ENCODE measurements around the gene MB21D2. TPM values are rescaled to one million over a fixed set of nuclear protein-coding genes. Genes with fewer than 3 reads are reported as not detected.

Gene MB21D2
- total RNA-seq, 1 experiment from 2014 or later: 26.0 TPM

GRCh38 chr3:192870822-192871221, 46.8 kb downstream of the MB21D2 start:
- Histone ChIP-seq H3K27me3 (ENCODE audit: low read length) (no peaks in the 10 kb centered on the region), H3K36me3 (ENCODE audit: low read depth, low read length) (no peaks in the 10 kb centered on the region), H3K4me2 (ENCODE audit: low read length) (no peak overlapping the region), H3K9ac (ENCODE audit: low read length) (no peak overlapping the region), H3K4me3 (ENCODE audit: low read length) (no peak overlapping the region), H3K9me2 (replicated peaks; ENCODE audit: low read length) (no peaks in the 10 kb centered on the region), H4K20me1 (ENCODE audit: low read length) (no peaks in the 10 kb centered on the region; the same call in 1 of the 2 replicates), H3F3A (ENCODE audit: low read length, unreplicated experiment) (no peaks in the 10 kb centered on the region), H3K27ac (ENCODE audit: low read length) (no peak overlapping the region), H3K79me2 (ENCODE audit: low read length) (peaks cover 100% of the 10 kb centered on the region), H3K4me1 (ENCODE audit: insufficient read depth, low read length) (peaks cover 17% of the 10 kb centered on the region), H3K9me3 (ENCODE audit: low read length) (no peaks in the 10 kb centered on the region), H2AFZ (ENCODE audit: low read length) (no peak overlapping the region)
- ATAC-seq (no peak), DNase-seq (no peak)
- TF ChIP-seq CTCF (conservative IDR thresholded peaks at IDR 0.05; ENCODE audit: low read depth, low read length) (no peak), EZH2 (IDR thresholded peaks at IDR 0.05; ENCODE audit: low read length, unreplicated experiment) (no peak), EZH2phosphoT487 (IDR thresholded peaks at IDR 0.05; ENCODE audit: borderline replicate concordance, low read length) (no peak)
- CTCF ChIA-PET: no interaction called here
- BruUV-seq (replicated peaks): no TSS peak
- intact Hi-C loops (cut with micrococcal nuclease): no loop called here
- POLR2A ChIA-PET (ENCODE audit: unreplicated experiment): no interaction called here

- ChIA-PET CTCF (no interaction called here), POLR2A (ENCODE audit: unreplicated experiment) (no interaction called here)
- Histone ChIP-seq H3K9me2 (replicated peaks; ENCODE audit: low read length) (no peaks in the 10 kb centered on the region), H3K79me2 (ENCODE audit: low read length) (peaks cover 100% of the 10 kb centered on the region), H4K20me1 (ENCODE audit: low read length) (no peaks in the 10 kb centered on the region; the same call in 1 of the 2 replicates), H3K4me2 (ENCODE audit: low read length) (peak overlapping the region; percentile 53), H3K36me3 (ENCODE audit: low read depth, low read length) (0 out of 2 replicates have a peak, but pooled peaks cover 7% of the 10 kb centered on the region), H3K4me3 (ENCODE audit: low read length) (peak overlapping the region; percentile 1; the same call in 1 of the 2 replicates), H3K27ac (ENCODE audit: low read length) (peak overlapping the region; percentile 54), H3K4me1 (ENCODE audit: insufficient read depth, low read length) (peaks cover 12% of the 10 kb centered on the region), H3F3A (ENCODE audit: low read length, unreplicated experiment) (no peaks in the 10 kb centered on the region), H2AFZ (ENCODE audit: low read length) (no peak overlapping the region), H3K9ac (ENCODE audit: low read length) (no peak overlapping the region), H3K27me3 (ENCODE audit: low read length) (no peaks in the 10 kb centered on the region), H3K9me3 (ENCODE audit: low read length) (no peaks in the 10 kb centered on the region)
- intact Hi-C loops (cut with micrococcal nuclease): no loop called here
- no peak for TF ChIP-seq EZH2phosphoT487 (IDR thresholded peaks at IDR 0.05; ENCODE audit: borderline replicate concordance, low read length)
- no peak for TF ChIP-seq CTCF (conservative IDR thresholded peaks at IDR 0.05; ENCODE audit: low read depth, low read length)
- no peak for TF ChIP-seq EZH2 (IDR thresholded peaks at IDR 0.05; ENCODE audit: low read length, unreplicated experiment)
- BruUV-seq (replicated peaks): no TSS peak
- ATAC-seq (peak; percentile 80), DNase-seq (peak; percentile 71)
These were observed 48.3 kb downstream of the MB21D2 start for GRCh38 chr3:192869131-192870031.

- no peak for TF ChIP-seq CTCF (conservative IDR thresholded peaks at IDR 0.05; ENCODE audit: low read depth, low read length)
- no peak for TF ChIP-seq EZH2phosphoT487 (IDR thresholded peaks at IDR 0.05; ENCODE audit: borderline replicate concordance, low read length)
- TF ChIP-seq EZH2 (IDR thresholded peaks at IDR 0.05; ENCODE audit: low read length, unreplicated experiment): no peak
- no TSS peak for BruUV-seq (replicated peaks)
- ATAC-seq (no peak), DNase-seq (no peak)
- H4K20me1 ChIP-seq (ENCODE audit: low read length): no peaks in the 10 kb centered on the region; the same call in 1 of the 2 replicates
- intact Hi-C loops (cut with micrococcal nuclease): no loop called here
- no peaks in the 10 kb centered on the region for H3F3A ChIP-seq (ENCODE audit: low read length, unreplicated experiment)
- 0 out of 2 replicates have a peak, but pooled peaks cover 7% of the 10 kb centered on the region for H3K36me3 ChIP-seq (ENCODE audit: low read depth, low read length)
- ChIA-PET CTCF (no interaction called here), POLR2A (ENCODE audit: unreplicated experiment) (no interaction called here)
- H3K79me2 ChIP-seq (ENCODE audit: low read length): peaks cover 100% of the 10 kb centered on the region
- H2AFZ ChIP-seq (ENCODE audit: low read length): no peak overlapping the region
- H3K4me1 ChIP-seq (ENCODE audit: insufficient read depth, low read length): peaks cover 12% of the 10 kb centered on the region
- no peak overlapping the region for H3K27ac ChIP-seq (ENCODE audit: low read length)
- no peak overlapping the region for H3K4me3 ChIP-seq (ENCODE audit: low read length)
- no peak overlapping the region for H3K9ac ChIP-seq (ENCODE audit: low read length)
- no peaks in the 10 kb centered on the region for H3K9me3 ChIP-seq (ENCODE audit: low read length)
- H3K27me3 ChIP-seq (ENCODE audit: low read length): no peaks in the 10 kb centered on the region
- H3K4me2 ChIP-seq (ENCODE audit: low read length): no peak overlapping the region
- H3K9me2 ChIP-seq (replicated peaks; ENCODE audit: low read length): no peaks in the 10 kb centered on the region
These were observed 50.0 kb downstream of the MB21D2 start for GRCh38 chr3:192867645-192868044.
